Germinal center (tissue), 1 donor: Measurements from ENCODE around the gene CSRNP2.
"Not testable (repeated sequence)": the region's sequence is repeated elsewhere in the genome, so short reads cannot be mapped to it uniquely, and the experiment has no call there.

Experiments used
- DNase-seq: peaks from one replicate; pipeline ENCODE4 v3.0.0; 2012; ENCODE audit warnings: mixed read lengths, low spot score

The CSRNP2 gene

DNA sequence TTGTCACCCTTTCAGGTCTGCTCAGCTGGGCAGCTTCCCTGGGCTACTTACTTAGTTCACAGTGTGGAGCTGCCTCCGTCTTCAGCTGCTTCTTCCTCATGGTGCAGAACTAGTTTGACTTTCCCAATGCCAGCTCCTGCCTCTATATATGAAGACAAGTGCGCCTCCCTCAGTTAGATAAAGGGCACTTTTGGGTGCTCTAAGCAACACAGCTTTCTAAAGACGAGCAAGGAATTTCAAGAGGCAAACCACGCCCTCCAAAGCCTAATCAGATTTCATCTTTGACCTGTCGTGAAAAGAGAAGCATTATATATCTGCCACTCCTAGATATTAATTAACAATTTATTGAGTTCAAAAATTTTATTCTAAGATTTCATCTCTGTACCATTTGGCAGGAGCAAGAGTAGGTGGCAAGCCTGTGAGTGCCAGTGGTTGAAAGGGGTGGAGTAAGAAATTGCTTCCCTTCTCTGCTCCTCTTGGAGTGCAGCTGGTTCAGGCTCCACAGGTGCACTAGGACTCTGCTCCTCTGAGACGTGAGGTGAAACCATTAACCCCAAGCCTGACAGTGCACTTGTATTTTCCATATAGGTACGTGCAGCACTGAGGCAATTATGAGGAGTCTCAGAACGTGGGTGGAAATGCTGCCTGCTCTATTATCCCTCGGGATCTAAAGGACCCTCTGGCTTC, 55.1 kb downstream of the CSRNP2 start:
- DNase-seq, result no peak

DNA sequence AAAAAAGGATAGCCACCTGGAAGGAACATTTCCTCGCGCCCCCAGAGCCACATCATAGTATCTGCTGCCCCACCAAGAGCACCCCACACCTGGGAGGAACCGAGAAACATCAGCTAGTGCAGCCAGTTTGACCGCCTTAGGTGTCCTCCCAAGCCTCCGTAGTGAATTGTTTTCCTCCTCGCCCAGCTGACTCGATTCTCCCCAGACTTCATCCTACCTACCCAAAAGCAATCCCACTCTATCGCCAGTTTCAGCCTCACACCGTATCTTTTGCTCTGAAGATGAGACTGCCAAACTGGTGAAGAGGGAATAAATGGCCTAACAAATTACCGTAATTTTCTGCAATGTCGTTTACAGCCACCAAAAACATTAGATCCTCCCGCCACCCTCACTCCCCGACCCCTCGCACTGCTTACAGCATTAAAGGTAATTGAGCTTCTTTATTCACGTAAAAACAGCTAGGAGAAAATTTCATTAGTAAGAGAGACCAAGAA, 56.0 kb downstream of the CSRNP2 start:
- DNase-seq, result no peak

DNA sequence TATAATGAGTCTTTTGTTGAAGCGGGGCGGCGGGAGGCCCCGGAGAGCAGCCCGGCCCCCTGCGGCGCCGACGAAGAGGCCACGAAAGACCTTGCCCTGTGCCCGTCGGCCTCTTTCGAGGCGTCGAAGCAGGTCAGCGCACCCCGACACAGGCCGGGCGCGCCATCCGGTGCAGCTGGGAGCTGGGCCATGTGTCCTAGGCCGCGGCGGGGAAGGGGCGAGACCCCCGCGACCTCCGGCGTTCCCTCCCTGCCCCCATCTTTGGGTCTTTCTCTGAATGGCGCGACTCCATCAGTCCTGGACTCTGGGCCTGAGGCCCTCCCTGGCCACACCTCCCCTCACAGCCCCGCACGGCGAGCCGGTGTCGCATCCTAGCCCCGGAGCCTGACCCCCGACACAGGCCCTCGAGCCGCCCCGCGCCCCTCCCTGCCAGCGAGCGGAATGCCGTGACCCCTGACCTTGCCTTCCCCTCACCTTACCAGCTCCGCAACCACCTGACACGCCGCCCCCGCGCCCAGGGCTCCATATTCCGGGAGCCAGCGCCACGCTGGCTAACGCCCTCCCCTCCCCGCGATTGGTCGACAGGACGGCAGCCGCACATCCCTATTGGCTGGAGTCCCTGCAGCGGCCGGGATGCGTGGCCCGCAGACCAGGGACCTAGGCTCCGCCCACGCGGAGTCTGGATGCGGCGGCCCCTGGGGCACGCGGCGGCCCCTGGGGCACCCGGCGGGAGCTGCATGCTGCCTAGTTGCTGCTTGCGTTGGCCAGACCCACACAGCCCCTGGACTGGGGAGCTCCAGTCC, 57.4 kb downstream of the CSRNP2 start, which contains the start of gene SLC11A2:
Gene SLC11A2 (minus strand): TSS at position 549 of the 803 bp plus-strand sequence. CDS start 15,656 bp downstream, outside the sequence.
- peak; percentile 97 for DNase-seq

DNA sequence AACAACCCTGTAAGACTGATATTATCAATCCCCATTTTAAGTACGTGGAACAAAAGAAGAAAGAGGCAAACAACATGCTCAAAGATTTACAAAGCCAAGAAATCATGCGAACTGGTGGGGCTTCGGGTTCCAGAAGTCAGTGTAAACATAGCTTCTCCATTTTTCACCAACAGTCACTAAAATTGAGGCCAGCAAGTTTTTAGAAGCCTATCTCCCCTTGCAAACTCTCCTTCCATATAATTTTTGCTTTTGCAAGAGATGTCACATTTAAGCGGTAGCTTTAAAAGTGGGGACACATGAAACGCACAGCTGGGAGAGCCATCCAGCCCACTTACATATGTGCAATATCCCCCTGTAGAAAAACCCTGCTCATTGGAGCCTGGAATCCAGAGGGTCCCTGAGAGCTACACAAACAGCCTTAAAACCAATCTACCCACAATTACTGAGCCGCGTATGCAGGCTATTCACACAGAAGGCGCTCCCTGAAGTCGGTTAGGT, 58.0 kb downstream of the CSRNP2 start:
- DNase-seq, result peak; percentile 38

DNA sequence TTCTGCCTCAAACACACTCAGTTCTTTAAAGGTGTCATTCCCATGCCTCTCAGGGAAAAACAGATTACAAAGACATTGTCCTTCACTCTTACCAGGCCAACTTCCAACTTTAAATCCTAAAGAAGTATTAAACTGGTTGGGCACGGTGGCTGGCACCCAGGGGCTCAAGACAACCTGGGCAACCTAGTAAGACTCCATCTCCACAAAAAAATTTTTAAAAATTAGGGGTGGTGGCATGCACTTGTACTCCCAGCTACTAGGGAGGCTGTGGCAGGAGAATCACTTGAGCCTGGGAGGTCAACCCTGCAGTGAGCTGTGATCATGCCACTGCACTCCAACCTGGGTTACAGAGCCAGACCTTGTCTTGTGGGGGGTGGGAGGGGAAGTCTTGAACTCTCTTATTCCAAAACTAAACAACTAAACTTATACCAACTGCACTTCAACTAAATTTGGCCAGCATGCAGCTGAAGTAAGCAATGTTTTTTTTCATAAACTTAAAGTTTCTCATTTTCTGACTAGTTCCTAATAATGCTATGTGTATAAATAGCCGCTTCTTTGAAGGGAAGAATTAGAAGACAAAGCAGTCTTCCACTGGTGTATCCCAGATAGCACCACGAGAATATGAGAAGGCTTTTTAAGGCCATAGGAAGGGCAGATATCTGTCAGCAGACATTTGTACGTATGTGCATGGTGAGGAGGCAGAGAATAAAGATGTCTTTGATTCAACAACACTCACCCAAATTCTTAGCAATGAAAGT, 59.6 kb downstream of the CSRNP2 start:
- no peak for DNase-seq

DNA sequence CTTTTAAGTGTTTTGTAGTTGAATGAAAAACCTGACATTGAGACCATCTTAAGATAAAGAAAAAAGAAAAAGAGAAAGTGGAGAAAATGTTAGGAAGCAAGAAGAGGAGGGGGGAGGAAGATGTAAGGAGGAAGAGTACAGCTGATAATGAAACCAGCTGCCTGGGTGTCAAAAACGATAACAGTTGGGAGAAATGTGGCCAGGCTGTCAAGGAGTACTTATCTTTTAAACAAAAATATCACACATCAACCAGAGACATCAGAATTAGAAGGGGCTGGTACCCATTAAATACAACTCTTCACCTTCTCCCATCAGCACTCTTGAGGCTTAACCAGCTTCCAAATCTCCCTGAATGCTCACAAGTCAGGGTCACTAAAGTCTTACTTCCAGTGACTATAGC, 61.7 kb downstream of the CSRNP2 start:
- no peak for DNase-seq

DNA sequence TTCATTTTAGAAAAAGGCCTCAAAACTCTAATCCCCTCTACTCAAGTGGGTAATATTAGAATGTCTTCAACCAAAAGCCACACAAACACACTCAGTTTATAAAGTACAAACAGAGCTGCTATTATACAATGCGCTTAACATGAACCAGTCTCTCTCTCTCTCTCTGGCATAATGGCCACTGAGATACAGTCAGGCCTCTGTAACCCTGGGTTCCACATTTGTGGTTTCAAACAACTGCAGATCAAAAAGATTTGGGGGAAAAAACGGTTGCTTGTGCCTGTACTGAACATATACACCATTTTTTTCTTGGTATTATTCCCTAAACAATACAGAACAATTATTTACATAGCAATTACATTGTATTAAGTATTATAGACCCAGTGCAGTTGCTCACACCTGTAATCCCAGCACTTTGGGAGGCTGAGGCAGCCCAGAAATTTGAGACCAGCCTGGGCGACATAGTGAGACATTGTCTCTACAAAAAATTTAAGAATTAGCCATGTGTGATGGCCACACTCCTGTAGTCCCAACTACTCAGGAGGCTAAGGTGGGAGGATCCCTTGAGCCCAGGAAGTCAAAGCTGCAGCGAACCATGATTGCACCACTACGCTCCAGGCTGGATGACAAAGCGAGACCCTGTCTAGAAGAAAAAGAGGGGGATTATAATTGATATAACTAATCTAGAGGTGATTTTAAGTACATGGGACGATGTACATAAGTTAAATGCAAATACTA, 62.8 kb downstream of the CSRNP2 start:
- no peak for DNase-seq

DNA sequence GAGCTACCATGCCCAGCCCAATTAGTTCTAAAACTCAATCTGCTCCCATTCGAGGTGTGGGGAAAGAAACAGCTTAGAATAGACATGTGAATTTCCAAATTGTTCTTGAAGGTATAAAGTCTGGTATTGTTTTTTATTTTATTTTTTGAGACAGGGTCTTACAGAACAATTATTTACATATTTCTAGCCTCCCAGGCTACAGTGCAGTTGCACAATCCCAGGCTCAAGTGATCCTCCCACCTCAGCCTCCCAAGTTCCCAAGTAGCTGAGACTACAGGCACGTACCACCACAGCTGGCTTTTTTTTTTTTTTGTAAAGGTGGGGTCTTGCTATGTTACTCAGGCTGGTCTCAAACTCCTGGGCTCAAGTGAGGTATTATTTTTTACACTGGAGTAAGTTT, 63.5 kb downstream of the CSRNP2 start:
- no peak for DNase-seq

DNA sequence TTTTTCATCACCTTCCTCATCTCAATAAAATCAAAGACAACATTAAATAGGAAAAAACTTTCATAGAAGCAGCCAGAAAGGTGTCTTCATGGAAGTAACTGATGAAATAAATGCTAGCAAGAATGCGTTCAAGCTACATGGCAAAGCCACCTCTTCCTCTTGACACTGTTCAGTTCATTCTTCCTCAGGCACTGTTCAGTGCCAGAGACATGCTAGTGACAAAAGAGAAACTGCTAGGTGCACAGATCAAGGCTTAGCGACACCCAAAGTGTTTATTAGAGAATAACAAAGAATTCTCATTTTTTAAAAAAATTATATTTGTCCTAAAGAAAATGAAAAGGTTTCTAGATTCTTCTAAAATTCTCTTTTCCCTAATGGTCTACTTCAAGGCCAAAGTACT, 64.4 kb downstream of the CSRNP2 start:
- DNase-seq, result no peak

DNA sequence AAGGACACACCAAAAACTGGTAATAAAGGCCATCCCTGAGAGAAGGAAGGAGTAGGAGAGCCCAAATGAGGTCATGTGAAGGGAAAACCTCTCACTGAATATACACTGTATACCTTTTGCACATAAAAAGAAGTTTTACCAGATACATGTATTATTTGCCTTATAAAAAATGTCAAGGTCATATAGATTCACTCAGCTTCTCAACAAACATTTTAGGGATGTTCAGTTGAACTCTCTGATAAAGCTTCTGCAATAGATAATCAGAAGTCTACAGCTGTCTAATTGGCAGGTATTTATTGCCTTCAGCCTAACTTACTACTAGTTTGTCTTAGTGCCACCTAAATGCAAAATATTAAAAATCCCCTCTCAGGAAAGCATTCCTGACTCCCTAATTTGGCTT, 65.9 kb downstream of the CSRNP2 start:
- no peak for DNase-seq

DNA sequence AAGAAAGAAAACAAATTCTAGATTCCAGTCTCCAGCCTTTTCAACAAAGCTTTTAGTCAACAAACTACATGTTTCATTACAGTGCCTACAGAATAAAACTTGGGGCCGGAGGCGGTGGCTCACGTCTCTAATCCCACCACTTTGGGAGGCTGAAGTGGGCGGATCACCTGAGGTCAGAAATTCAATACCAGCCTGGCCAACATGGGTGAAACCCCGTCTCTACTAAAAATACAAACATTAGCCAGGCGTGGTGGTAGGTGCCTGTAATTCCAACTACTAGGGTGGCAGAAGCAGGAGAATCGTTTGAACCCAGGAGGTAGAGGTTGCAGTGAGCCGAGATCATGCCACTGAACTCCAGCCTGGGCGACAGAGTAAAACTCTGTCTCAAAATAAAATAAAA, 68.9 kb downstream of the CSRNP2 start:
- not testable (repeated sequence) for DNase-seq

DNA sequence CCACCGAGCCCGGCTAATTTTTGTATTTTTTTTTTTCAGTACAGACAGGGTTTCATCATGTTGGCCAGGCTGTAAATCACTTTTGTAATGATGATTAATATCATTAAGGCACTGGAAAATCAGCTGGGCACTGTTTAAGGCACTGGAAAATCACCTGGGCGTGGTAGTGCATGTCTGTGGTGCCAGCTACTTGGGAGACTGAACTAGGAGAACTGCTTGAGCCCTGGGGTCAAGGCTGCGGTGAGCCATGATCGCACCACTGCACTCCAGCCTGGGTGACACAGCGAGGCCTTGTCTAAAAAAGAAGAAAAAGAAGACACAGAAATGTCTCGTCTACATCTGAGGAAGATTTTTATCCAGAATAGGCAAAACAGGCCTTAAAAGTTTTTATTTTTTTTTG, 70.0 kb downstream of the CSRNP2 start:
- DNase-seq, result no peak

DNA sequence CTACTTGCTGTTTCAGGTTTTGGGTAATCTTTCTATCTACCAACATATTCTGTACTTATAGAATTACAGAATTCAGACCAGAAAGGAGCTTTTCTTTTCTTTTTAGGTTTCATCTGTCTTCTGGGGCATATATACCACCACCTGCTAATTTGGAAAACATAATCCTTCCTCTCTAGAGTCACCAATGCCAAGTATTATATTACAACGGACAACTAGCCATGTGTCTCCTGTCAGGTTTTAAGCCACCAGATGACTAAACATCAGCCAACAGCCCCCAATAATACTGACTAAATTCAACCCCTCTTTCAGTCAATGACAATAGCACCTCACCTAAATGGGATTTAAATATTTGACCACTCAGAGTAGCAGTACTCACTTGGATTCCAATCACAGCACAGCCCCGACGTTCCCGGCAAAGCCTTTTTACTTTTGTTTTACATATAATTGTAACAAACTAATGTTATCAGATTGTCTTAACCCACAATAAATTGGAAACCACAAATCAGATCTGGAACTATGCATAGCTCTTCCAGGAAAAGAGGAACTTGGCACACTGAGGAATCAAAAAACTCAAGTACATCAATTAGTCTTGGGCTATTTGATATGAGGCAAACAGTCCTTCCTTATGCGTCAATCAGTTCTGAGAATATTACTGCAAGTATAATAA, 70.7 kb downstream of the CSRNP2 start:
- DNase-seq, result no peak

DNA sequence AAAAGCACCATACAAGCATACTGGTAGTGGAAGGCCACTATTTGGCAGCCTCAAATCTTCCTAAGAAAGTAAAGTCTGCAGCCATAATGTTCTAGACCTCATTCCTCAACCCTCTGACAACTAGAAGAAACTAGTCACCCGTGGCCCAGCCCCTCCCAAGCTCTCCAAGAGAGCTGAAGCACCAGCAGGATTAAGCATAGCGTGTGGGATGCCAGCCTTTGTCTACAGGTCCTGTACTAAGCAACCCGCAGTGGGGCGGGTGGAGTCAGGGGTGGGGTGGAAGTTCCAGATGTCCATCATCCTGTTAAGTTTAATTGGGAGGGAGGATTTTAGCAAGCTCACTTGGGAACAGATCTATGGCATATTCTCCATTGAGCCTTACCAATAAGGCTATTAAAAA, 71.4 kb downstream of the CSRNP2 start:
- no peak for DNase-seq
